HG03025 (cell line): ENCODE results near the gene SH3RF1.
"Not testable (repeated sequence)": the region's sequence is repeated elsewhere in the genome, so short reads cannot be mapped to it uniquely, and the experiment has no call there.

Source experiments
- ATAC-seq: cut with Tn5 transposase; IDR thresholded peaks from one replicate; pipeline ENCODE4 v1.9.1; 2021; ENCODE audit warnings: mild to moderate bottlenecking, moderate library complexity; ENCODE audit not compliant: unreplicated experiment, low FRiP score

SH3RF1 gene

DNA sequence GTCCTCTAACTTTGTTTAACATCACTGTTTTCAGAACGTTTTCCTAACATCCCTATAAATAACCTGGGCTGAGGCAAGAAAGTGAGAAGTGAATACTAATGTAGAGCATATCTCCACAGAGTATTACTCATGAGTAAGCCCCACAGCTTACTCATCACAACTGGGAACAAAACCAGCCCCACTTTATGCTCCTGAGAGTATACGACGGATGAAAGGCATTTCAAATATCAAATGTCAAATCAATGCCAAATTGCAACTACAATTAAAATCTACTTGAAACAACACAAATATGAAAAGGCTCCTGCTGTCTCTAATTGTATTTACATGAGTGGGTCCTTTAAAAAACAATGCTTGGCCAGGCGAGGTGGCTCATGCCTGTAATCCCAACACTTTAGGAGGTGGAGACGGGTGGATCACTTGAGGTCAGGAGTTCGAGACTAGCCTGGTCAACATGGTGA, 41.2 kb downstream of the SH3RF1 start:
- ATAC-seq: no peak

GRCh38 chr4:169228076-169228475, 42.7 kb downstream of the SH3RF1 start:
- ATAC-seq: no peak

DNA sequence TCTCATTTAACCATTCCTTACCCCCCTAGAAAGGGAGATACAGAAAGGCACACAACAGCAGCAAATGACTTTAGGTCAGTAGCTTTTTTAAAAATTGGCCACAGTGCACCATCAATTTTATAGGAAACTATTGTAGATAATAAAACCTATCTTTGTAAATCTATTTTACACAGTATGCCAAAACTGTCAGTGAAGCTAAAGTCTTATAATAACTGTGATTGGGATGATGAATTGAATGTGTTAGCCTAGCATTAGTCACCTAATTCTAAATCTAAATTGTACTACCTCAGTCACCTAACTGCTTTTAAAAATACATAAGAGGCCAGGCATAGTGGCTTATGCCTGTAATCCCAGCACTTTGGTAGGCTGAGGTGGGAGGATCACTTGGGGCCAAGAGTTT, 44.2 kb downstream of the SH3RF1 start:
- no peak for ATAC-seq

DNA sequence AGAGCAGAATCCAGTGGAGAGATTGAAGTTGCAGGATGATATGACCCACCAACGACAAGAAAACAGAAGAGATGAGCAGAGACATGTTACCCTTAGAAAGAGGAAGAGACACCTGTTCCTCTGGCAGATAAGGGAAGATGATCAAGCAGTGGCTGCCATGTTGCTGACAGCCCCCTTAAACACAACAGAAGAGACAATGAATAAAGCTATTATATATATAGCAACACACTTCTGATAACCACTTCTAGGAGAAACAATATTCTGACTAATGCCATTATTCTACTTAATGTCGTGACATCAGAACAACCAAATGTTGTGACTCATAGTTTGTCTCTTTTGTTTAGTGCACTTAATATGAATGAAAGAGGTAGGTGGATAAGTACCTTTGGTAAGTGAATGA, 44.9 kb downstream of the SH3RF1 start:
- ATAC-seq: no peak

GRCh38 chr4:169225058-169225751, 45.6 kb downstream of the SH3RF1 start:
- ATAC-seq: no peak

GRCh38 chr4:169222761-169223160, 48.0 kb downstream of the SH3RF1 start:
- no peak for ATAC-seq

DNA sequence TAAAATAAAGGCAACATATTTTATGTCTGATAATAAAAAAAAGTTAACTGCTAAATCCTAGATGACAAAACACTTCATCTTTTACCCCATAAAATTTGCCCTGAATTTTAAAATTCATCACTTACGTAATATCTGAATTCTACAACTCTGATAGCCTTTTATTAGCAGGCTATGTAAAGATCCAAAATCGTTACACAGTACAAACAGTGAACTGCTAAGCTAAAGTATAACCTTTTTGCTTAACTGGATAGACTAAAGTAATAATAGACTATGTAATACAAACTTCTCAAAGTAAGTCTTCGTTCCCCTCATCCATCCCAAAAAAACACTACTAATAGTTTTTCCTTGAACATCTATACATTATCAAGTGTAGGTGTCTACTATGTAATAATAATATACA, 49.1 kb downstream of the SH3RF1 start:
- no peak for ATAC-seq

DNA sequence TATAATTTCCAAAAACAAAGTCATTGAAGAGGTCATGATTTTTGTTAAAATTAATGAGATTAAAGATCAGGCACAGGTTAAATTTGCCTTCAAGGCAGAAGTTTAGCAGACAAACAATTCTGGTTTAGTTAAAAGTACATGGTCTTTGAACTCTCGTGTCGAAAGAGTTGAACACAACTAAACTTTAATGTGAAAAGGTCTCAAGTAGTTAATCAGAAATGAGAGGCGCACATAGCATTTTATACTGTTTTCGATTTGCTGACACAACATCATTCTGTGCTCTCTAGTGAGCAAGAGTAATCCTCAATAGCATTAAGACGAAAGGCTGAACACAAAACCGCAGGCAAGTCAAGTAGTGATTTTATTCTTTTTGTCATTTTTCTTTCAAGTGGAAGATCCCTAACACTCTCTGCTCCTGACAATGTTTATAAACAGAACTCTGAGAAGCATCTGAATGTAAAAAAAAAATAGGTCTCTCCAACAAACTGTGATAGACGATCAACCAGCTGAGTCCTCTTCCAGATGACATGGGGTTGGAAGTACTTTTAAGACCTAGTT, 49.8 kb downstream of the SH3RF1 start:
- no peak for ATAC-seq

DNA sequence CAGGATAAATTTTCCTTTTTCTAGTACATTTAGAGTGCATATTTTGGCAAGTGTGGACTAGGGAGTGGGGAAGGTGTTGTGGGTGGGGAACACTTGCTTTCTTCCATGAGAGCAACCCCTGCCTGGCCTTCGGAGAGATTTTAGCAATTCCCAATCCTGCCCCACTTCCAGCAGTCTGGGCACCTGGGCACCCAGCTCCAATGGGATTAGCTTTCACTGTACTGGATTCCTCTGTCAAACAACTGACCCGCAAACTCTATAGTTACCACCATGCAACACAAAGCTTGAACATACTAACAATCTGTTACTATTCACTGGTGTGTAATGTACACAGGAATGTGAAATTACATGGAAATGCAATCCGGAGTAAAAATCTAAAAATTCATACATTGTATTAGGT, 50.3 kb downstream of the SH3RF1 start:
- ATAC-seq: no peak

GRCh38 chr4:169219440-169219839, 51.3 kb downstream of the SH3RF1 start:
- no peak for ATAC-seq

- peak; percentile 48 for ATAC-seq
Observed at GRCh38 chr4:169215656-169216055, 55.1 kb downstream of the SH3RF1 start.

- no peak for ATAC-seq
Observed at GRCh38 chr4:169212981-169213380, 57.8 kb downstream of the SH3RF1 start.

GRCh38 chr4:169210504-169211118, 60.1 kb downstream of the SH3RF1 start:
- ATAC-seq: peak; percentile 83

- ATAC-seq: no peak
Observed at GRCh38 chr4:169209388-169209883, 61.3 kb downstream of the SH3RF1 start.

- no peak for ATAC-seq
Observed at GRCh38 chr4:169208516-169208915, 62.2 kb downstream of the SH3RF1 start.

DNA sequence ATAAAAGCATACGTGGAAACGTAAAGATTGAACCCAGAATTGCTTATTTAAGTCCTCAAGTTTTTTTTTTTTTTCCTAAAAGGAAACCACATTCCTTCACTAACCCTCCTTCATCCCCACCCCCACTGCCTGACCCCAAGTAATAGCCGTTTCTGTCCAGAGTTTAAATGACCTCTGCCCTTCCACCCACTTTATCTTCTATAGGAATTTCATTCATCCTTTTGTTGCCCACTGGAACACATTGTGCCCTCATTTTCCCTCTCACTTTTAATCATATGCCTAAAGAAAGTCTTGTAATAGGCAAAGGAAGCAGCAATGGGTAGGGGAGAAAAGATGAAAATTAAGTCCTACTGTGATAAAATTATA, 62.7 kb downstream of the SH3RF1 start:
- no peak for ATAC-seq

GRCh38 chr4:169207436-169208089, 63.2 kb downstream of the SH3RF1 start:
- ATAC-seq: no peak

DNA sequence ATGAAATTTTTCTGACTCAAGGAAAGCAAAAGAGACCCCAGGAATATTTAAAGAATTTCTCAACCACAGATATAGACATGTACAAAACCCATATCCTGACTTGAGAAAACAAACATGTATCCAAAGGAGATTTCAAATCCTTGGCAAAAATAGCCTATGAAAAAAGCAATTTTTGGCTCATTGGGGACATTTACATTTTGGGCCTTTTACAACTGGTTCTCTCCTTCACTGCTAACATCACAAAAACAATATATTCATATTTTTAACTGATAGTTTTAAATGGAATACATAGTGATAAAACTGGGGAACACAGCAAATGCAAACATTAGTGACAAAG, 65.0 kb downstream of the SH3RF1 start:
- ATAC-seq: no peak

DNA sequence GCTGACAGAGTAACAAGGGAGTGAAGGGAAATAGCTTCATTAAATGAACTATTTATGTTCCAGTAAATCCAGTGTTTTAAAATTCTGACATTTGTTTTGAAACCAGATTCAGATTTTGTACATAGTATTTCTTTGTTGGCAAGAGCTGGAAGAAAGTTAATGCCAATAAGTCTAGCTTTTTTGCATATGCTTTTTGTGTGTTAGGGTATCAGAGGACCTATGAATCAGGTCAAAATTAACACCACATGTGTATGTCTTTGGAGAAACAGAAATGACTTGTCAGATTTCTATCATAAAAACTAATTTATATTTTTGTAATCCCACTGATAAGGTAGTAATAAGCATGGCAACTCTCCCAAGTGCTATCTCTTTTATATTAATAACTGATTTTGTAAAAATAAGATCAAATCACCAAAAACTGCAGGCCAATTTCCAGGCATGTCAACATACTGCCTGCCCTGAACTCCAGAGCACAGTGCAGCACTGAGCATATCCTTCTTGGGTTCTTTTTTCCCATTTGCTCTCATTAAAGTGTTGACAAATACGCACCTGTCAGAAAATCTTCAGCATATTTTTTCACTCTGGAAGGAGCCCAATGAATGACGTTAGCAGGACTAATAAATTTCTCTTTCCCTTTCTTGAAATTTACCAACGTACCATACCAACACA, 65.5 kb downstream of the SH3RF1 start:
- ATAC-seq: no peak

DNA sequence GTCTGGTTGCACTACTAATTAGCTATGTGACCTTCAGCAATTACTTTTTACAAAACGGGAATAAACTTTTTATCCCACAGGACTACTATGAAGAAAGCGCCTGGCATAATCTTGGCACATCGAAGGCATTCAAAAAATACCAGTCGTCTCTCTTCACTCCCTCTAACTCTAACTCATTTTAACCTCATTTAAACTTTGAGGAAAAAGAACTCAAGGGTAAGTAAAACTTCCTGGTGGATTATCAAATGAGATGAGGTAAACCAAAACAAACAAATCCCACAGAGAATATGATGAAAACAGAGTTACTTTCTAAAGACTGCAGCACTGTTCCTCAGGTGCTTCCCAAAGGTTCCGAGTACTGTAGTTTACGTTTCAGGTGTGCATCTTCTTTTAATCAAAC, 66.9 kb downstream of the SH3RF1 start:
- ATAC-seq: no peak

GRCh38 chr4:169203278-169203677, 67.5 kb downstream of the SH3RF1 start:
- not testable (repeated sequence) for ATAC-seq
